Activated T-helper 1 cell treated with Interleukin-2 at 50 U/mL for 16 hours (primary cell): ENCODE measurements around the gene ARHGAP8.

Source experiments
- DNase-seq: peaks from one replicate; pipeline ENCODE4 v3.0.0-alpha.2; 2020; ENCODE audit warnings: low read depth

The ARHGAP8 gene

DNA sequence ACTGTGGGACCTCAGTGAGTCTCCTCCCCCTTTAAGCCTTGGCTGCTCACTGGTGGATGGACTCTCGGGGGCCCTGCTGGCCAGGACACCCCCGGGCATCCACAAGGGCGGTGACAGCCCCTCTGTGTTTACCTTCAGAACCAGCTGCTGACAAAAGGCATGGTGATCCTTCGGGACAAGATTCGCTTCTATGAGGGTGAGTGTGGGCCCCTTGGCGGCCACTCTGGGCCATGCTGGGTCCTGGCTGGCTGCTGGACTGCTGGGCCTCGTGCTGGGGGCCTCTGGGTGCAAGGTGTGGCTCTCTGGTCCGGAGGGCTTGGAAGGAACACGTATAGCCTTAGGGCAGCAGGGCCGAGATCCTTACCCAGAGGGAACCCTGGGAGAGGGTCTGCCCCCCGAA lies 25.9 kb upstream of the ARHGAP8 start:
- no peak for DNase-seq

DNA sequence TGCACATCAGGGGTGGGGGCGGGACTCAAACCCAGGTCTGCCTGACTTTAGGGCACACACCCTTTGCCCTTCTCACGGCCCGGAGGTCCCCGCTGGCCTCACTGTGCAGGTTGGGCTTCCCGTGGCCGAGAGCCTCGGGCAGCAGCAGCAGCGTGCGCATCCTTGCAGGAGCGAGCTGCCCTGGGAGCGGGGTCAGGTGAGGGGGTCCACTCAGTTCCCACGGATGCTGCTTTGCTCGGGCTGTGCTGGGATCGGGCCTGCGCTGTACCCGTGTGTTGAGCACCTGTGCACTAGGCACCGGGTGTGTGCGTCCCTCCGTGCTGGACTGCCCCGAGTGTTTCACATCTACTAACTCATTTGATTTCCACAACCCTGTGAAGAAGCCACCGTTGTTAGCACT lies 25.2 kb upstream of the ARHGAP8 start:
- no peak for DNase-seq

DNA sequence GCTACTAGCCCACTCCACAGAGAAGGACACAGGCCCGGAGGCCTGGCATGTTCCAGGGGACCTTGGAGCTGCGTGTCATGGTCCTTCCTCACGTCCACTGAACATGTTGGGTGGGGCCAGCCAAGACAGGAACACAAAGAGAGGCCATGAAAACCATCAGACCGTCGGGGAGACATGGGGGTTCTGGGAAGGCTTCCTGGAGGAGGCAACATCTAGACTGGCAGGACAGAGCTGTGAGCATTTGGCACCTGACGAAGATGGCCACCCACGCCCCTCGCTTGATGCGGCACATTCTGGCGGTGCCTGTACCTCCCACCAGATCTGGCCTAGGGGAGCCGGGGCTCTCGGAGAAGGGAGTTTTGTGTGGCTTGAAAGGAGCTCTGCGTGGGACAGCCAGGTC lies 24.7 kb upstream of the ARHGAP8 start:
- DNase-seq = no peak

DNA sequence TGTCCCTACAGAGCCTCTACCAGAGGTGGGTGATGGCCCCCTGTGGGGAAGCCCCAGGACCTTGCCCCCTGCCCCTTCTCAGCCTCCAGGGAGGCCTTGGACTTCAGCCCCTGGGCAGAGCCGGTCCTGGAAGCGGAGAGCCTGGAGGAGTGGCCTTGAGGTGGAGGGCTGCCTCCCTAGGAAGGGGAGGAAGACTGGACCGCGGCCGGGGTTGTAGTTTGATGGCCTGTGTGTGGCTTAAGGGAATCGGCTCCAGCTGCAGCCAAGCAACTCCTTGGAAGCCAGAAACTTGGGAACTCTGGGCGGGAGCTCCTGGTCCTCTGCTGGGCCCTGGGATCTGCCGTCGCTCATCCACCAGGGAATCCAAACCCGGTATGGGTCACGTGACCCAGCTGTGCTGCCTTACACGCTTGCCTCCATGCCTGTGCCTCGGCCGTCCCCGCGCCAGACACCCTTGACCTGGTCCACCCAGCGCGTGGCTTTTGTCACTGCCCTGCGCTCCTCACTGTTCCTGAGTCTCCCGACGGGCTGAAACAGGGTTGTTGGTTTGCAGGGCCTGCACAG lies 23.5 kb upstream of the ARHGAP8 start:
- DNase-seq = no peak

DNA sequence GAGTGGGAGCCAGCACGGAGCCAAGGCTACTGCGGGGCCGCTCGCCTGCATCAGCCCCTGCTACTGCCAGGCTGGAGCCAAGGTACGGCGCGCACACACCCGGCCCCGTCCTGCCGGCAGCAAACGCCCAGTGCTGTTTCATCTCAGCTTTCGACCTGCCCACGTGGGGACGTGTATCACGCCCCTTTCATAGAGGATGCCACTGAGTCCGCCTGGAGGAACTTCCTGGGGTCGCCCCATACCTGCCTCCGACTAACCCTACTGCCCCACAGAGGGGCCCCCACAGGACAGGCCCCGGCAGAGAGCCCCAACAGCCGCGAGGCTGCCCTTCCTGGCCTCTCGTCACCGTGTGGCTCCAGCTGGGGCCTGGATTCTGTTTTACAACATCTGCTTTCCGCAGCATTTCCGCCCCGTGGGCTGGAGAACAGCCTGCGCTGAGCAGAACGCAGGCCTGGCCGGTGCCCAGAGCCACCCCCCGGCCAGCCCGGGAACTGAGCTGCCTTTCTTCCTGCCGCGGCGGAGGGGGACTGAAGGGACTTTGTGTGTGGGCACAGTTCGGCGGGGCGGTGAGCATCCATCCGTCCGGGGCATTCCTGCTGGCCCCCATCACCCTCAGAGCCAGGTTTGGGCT lies 22.9 kb upstream of the ARHGAP8 start:
- no peak for DNase-seq

DNA sequence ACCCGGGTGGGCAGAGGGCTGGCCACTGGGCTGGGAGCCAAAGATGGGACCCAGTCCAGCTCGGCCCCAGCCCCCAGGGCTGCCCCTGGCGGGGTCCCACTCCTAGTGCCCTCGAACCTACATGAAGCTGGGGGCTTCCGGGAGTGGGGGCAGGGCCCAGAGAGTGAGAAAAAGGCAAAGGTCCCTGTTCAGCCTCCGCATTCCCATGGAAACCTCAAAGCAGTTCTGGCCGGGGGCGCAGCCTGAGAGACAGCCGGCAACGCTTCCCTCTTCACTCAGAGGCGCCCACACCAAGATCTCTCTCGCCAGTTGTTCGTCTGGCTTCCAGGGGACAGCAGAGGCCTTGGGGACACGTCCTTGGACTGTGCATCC lies 22.4 kb upstream of the ARHGAP8 start:
- DNase-seq = no peak

DNA sequence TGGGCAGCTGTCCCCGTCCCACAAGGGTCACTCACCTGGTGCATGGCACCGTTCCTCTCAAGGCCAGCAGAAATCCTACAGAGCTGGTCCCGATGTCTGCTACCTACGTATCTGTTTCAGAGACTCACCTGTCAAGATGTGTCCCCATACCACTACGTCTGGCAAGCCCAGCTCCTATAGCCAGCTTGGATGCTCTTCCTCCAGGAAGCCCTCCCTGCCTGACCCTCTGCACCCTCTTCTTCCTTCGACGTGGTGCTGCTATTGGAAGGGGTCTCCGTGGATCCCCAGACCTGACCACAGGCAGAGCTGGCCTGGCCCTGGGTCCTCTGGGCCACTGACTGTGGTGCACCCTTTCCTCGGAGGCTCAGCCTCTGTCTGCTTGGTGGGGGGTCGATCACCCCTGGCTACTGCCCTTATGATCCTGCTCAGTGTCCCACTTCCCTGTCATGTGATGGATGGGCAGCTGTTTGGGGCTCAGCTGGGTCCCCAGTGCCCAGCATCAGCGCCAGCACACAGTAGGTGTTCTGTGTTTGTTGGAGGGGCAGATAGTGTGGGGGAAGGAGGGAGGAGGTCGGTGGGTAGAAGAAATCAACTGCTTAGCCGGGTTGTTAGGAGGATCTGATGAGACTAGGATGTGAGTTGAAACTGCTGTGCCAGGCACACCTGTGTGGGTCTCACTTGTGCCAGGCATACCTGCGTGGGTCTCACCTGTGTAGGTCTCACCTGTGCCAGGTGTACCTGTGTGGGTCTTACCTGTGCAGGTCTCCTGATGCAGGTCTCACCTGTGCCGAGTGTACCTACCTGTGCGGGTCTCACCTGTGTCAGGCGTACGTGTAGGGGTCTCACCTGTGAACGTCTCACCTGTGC lies 21.7 kb upstream of the ARHGAP8 start:
- no peak for DNase-seq

DNA sequence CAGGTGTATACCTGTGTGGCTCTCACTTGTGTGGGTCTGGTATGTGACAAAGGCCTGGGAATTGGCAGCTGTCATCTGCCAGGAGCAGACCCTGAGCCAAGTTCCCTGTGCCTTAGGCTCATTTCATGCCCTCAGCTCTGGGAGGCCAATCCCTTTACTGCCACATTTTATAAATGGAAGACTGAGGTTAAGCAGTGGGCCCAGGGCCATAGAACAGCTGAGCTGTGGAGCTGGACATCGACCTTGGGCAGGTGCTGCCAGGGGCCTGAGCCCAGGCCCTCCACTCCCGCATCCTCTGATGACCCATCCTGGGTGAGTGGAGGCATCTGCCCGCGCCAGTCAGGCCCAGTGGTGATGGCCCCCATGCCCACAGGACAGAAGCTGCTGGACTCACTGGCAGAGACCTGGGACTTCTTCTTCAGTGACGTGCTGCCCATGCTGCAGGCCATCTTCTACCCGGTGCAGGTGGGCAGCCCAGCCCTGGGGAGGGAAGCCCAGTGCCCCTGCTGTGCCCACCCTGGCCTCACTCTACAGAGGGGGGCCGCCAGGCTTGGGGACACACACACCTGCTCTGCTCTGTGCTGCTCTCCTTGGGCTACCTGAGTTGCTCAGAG lies 20.9 kb upstream of the ARHGAP8 start:
- no peak for DNase-seq

DNA sequence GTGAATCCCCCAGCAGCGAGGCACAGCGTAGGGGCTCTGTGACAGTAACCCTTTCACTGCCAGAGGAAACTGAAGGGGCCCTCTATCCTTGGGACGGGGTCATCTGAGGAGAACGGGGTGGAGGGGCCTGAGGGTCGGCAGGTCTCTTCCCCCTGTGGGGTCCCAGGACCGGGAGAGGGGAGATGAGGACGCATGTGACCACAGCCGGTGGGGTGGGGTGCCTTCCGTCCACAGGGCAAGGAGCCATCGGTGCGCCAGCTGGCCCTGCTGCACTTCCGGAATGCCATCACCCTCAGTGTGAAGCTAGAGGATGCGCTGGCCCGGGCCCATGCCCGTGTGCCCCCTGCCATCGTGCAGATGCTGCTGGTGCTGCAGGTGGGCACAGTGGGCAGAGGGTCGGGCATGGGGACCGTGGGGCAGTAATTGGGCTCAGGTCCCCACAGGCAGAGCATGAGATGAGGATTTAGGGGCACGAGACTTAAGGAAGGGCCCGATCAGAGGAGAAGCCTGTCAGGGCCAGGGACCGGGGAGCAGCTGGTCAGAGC lies 20.3 kb upstream of the ARHGAP8 start:
- DNase-seq = no peak

DNA sequence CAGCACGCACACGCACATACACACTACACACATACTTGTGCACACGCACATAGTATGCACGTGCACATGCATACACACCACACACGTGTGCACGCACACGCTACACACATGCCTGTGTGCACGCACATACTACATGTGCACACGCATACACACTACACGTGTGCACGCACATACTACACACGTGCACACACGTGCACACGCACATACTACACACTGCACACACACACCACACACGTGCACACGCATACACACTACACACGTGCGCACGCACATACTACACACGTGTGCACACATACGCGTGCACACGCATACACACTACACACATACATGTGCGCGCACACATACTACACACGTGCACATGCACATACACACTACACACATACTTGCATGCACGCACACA lies 19.7 kb upstream of the ARHGAP8 start:
- DNase-seq = no peak

DNA sequence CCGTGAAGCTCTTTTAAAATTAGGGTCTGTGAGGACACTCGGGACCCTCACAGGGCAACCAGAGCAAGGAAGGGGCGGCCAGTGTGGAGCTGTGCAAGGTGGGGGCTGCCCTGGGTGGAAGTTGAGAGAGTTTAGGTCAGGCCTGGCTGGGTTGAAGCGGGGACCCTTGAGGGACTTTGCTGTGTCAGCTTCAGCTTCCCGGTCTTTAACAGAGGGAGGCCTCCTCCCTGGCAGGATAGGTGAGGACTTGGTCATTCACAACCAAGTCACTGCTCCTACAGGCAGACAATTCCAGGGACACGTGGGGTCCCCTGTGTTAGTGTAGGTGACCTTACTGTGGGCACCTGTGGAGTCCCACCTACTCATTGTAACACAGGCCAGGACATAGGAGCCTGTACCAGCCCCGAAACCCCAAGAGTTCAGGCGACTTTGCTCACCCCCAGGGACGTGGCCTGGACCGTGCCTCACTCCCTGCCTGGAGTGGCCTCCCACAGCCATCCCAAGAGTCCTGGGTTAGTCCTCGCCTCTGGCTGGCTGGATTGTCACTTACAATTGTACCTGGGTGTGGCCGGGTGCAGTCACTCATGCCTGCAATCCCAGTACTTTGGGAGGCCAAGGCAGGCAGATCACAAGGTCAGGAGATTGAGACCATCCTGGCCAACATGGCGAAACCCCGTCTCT lies 18.8 kb upstream of the ARHGAP8 start:
- no peak for DNase-seq

DNA sequence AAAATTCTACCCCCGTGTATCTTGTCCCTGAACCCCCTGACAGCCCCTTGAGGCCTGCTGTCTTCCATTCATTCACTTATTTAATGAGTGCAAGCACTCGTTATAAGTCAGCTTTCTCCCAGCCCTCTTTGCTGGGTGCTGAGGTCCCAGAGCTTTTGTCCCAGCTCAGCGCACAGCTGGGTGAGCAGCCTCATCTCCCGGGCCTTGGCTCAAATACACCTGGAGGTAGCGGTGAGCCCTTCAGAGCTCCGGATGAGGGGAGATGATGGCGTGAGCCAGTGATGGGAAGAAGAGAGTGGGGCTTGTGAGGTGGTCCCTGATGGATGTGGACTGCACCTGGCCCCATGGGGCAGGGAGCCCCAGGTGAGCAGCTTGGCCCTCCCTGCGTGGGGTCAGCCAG lies 18.1 kb upstream of the ARHGAP8 start:
- no peak for DNase-seq

DNA sequence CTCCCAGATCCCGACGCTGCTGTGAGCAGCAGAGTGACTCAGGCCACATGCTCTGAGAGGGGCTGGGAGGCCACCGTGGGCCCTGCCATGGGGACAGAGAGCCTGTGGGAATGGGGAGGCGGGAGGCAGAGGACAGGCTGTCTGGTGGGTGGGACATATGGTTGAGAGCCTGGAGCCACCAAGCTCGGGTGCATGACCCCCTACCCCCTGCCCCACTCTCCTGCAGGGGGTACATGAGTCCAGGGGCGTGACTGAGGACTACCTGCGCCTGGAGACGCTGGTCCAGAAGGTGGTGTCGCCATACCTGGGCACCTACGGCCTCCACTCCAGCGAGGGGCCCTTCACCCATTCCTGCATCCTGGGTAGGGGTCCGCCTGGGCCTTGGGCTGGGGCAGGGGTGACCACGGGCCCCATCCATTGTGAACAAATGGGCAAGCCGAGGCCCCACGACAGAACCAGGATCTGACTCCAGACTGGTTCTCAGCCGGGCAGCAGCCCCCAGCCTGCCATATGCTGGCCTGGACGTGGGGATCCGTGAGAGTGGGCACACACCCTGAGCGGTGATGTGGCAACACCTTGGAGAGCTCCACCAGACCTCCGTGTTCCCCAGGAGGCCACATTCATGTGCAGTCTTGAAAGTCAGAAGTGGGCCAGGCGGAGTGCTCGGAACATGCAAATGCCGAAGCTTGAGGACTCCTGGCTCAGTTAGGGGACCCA lies 17.4 kb upstream of the ARHGAP8 start:
- DNase-seq = no peak

DNA sequence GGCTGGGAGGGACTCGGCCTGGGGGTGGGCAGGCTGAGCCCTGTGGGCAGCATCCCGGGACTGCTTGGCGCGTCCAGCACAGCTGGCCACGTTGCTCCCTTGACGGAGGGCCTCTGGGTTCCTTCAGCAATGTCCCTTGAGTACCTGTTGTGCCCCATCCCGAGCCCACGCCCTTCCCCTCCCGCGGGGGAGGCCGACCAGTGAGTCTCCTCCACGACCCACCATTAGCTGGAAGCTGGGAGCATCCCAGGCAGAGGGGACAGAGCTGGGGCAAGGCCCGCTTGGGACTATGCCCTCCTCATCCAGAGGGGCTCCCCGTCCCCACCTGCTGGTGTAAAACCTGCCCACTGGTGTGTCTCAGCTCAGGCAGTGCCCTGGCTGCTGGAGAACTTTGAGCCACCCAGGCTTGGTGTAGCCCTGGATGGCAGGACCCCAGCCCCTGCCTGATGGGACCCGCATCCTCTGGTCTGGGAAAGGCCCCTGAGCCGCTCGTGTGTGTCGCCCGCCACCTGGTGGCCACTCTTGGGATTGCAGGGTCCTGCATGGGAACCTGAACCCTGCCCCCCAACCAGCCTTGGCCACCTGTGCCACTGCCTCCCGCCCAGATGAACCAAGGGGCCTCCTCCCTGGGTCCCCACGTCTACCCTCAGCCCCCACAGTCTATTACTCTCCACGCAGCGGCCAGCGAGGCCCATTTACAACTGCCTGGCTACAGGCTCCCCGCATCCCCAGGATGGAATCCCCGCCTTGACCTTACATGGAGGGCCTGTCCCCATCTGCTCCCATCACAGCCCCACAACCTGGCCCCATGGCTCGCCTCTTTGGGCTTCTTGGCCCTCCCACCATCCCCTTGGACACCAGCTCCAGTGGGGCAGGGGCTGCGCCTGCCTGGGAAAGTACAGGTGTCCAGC lies 16.6 kb upstream of the ARHGAP8 start:
- peak; percentile 69 for DNase-seq

DNA sequence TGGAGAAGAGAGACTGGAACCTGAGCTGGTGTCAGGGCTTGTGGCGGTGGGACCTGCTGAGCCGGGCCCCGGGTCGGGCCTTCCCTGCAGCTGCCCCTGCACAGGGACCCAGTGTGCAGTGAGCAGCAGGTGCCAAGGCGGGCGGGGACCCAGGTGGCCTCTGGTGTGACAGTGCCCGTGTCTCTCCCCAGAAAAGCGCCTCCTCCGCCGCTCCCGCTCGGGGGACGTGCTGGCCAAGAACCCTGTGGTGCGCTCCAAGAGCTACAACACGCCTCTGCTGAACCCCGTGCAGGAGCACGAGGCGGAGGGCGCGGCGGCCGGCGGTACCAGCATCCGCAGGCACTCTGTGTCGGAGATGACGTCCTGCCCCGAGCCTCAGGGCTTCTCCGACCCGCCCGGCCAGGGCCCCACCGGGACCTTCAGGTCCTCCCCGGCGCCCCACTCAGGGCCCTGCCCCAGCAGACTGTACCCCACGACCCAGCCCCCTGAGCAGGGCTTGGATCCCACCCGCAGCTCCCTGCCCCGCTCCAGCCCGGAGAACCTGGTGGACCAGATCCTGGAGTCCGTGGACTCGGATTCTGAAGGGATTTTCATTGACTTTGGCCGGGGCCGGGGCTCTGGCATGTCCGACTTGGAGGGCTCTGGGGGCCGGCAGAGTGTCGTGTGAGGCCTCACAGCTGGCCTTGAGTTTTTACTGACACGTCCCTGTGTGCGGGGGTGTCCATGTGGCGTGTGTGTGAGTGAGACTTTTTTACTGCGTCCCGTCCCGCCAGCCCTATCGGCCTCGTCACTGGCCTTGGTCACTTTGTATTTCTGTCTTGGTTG lies 15.6 kb upstream of the ARHGAP8 start:
- no peak for DNase-seq

DNA sequence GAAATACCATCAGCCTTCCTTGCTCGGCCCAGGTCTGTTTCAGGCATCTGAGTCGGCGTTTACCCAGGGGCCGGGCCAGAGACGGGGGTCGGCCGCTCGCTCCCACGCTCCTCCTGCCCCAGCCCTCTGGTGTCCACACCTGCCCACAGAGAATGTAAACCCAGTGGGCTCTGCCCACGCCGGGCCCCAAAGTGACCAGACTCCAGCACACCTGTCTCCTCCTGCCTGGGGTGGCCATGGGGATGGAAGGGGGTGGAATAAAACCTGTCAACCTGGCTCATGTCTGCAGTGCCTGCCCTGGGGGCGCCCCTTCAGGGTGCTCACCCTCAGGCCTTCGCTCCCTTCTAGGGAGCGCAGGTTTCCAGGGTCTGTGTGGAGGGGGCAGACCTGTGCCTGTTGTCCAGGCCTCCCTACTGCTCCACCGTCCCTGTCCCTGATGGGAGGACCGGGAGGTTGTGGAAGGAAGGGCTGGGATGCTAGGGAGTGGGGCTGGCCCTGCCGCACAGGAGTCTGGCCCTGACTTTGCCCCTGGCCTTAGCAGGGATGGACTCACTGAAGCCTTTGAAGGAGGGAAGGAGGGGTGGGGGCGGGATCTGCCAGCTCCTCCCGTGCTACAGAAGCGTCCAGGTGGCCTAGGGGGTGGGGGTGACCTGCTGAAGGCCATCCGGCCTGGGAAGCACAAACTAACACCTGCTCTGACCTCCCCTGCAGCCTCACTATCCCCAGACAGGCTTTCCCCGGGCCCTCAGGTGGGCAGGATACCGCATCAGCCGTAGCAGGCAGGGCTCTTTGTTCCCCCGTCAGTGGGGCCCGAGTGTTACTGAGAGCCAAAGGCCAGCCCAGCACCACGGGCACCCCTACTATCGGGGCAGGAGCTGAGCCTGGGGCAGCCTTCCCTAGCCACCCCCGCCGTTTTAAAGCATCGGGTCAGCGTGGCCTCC lies 14.7 kb upstream of the ARHGAP8 start:
- no peak for DNase-seq

DNA sequence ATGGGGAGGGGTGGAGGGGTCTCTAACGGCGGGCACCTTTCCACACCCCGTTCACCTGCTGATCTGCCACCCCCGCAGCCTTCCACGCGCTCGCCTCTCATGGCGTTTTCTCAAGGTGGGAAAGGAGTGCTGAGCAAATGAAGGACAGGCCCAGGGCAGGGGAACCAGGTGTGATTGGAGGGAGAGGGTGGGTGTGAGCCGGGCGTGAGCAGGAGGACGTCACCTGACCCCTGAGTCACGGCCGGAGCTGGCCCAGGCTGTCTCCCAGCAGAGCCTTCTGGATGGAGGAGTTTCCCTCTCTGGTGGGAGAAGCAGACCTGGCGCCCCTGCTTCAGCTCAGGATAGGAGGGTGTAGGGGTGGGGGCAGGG lies 14.0 kb upstream of the ARHGAP8 start:
- no peak for DNase-seq

DNA sequence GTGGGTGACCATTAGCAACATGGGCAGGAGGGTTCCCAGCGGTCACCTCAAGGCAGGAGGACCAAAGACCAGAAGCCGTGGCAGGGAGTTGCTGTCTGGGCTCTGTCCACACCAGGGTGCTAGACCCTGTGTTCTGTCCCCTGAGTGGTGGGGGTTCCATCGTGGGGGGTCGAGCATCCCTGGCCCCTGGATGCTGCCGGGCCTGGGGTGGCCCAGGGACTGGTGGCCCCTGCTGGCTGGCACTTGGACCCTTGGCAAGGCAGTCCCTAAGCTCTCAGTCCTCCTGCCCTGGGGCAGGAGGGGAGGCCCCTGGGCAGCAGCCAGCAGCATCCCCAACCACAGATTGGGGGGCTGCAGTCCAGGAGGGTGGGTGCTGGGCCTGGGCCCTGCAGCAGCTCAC lies 13.4 kb upstream of the ARHGAP8 start:
- no peak for DNase-seq
